IMR-90 (cell line): ENCODE data around the gene ITM2C. TPM values are rescaled to one million over a fixed set of nuclear protein-coding genes. Genes with fewer than 3 reads are reported as not detected.

Source experiments
- ATAC-seq: fragments of 200-7000 bp; cut with Tn5 transposase; 2 replicates; pipeline ENCODE4 v1.9.1; 2020; ENCODE audit warnings: low read depth, mild to moderate bottlenecking, moderate library complexity
- BruUV-seq: library from RNA; stranded (reverse); fragments of 400-500 nt; replicated peaks from 2 replicates; lab custom pipeline; 2021; lab: Mats Ljungman, UMichigan
- CTCF ChIA-PET: fragments of 300-600 bp; formaldehyde crosslinking; extraction: SDS; loops from one replicate; lab custom pipeline; 2021; ENCODE audit warnings: antibody characterized with exemption; lab: Yijun Ruan, JAX
- POLR2A ChIA-PET: fragments of 300-600 bp; sonication (Branson Sonifier 250); formaldehyde crosslinking; loops from one replicate; lab custom pipeline; 2022; ENCODE audit warnings: antibody characterized with exemption; ENCODE audit not compliant: unreplicated experiment; lab: Charles Lee
- DNase-seq: peaks from one replicate; pipeline ENCODE4 v3.0.0; 2013
- H2AFZ ChIP-seq: replicated peaks from 2 replicates; pipeline ENCODE3; 2013; ENCODE audit warnings: low read length, mild to moderate bottlenecking; ENCODE audit not compliant: poor library complexity
- H2AK5ac ChIP-seq: 2 replicates; pipeline ENCODE4 v1.6.1; 2013; ENCODE audit warnings: low read depth, low read length, inconsistent platforms
- H2AK9ac ChIP-seq: replicated peaks from 2 replicates; pipeline ENCODE3; 2013; ENCODE audit warnings: mild to moderate bottlenecking, low read depth, low read length, moderate library complexity; ENCODE audit not compliant: poor library complexity
- H2BK120ac ChIP-seq: 2 replicates; pipeline ENCODE4 v1.6.1; 2013; ENCODE audit warnings: low read depth, low read length, inconsistent platforms
- H2BK15ac ChIP-seq: 3 replicates; pipeline ENCODE4 v1.6.1; 2013; ENCODE audit warnings: low read depth, low read length, inconsistent platforms
- H2BK20ac ChIP-seq: 2 replicates; pipeline ENCODE4 v1.6.1; 2013; ENCODE audit warnings: low read depth, mild to moderate bottlenecking, inconsistent platforms, low read length, moderate library complexity
- H2BK5ac ChIP-seq: 2 replicates; pipeline ENCODE4 v1.6.1; 2013; ENCODE audit warnings: mild to moderate bottlenecking, low read depth, low read length, inconsistent platforms; ENCODE audit not compliant: poor library complexity, severe bottlenecking
- H3K14ac ChIP-seq: replicated peaks from 2 replicates; pipeline ENCODE4 v1.6.1; 2013; ENCODE audit warnings: low read depth, low read length, inconsistent platforms
- H3K18ac ChIP-seq: 2 replicates; pipeline ENCODE4 v1.6.1; 2013; ENCODE audit warnings: low read depth, low read length, control low read depth
- H3K23ac ChIP-seq: 2 replicates; pipeline ENCODE4 v1.6.1; 2013; ENCODE audit warnings: low read depth, low read length, inconsistent platforms
- H3K27ac ChIP-seq: 2 replicates; pipeline ENCODE4 v1.5.1; 2013; ENCODE audit warnings: mild to moderate bottlenecking, control low read depth, low read length; ENCODE audit not compliant: insufficient read depth
- H3K27me3 ChIP-seq: 2 replicates; pipeline ENCODE4 v1.6.1; 2013; ENCODE audit warnings: low read length; ENCODE audit not compliant: control insufficient read depth, insufficient read depth
- H3K36me3 ChIP-seq: 2 replicates; pipeline ENCODE4 v1.6.1; 2013; ENCODE audit warnings: low read length, mixed read lengths; ENCODE audit not compliant: control insufficient read depth, insufficient read depth
- H3K4ac ChIP-seq: 2 replicates; pipeline ENCODE4 v1.6.1; 2013; ENCODE audit warnings: low read depth, low read length, inconsistent platforms
- H3K4me1 ChIP-seq: 2 replicates; pipeline ENCODE4 v1.6.1; 2013; ENCODE audit warnings: low read length, mixed read lengths; ENCODE audit not compliant: control insufficient read depth, insufficient read depth
- H3K4me2 ChIP-seq: 2 replicates; pipeline ENCODE4 v1.6.1; 2013; ENCODE audit warnings: low read depth, mild to moderate bottlenecking, control low read depth, low read length, moderate library complexity
- H3K4me3 ChIP-seq: 2 replicates; pipeline ENCODE4 v1.5.1; 2013; ENCODE audit warnings: low read depth, mild to moderate bottlenecking, control low read depth, low read length, moderate library complexity; ENCODE audit not compliant: insufficient read depth
- H3K56ac ChIP-seq: 2 replicates; pipeline ENCODE4 v1.6.1; 2013; ENCODE audit warnings: low read length, inconsistent platforms; ENCODE audit not compliant: insufficient read depth; ENCODE audit errors: extremely low read depth
- H3K79me1 ChIP-seq, 2 experiments: 2 replicates each; pipeline ENCODE4 v1.6.1; 2013; ENCODE audit warnings: low read length in 2 of 2, inconsistent platforms in 1 of 2, low read depth in 1 of 2
- H3K9ac ChIP-seq: 2 replicates; pipeline ENCODE4 v1.6.1; 2013; ENCODE audit warnings: low read depth, low read length, control low read depth
- H3K9me1 ChIP-seq: 2 replicates; pipeline ENCODE4 v1.6.1; 2013; ENCODE audit warnings: low read length, inconsistent platforms; ENCODE audit not compliant: insufficient read depth
- H3K9me3 ChIP-seq: 2 replicates; pipeline ENCODE4 v1.6.1; 2013; ENCODE audit warnings: low read length; ENCODE audit not compliant: control insufficient read depth, insufficient read depth
- H4K20me1 ChIP-seq: 2 replicates; pipeline ENCODE4 v1.6.1; 2013; ENCODE audit warnings: low read length, inconsistent platforms; ENCODE audit not compliant: insufficient read depth
- H4K5ac ChIP-seq: 2 replicates; pipeline ENCODE4 v1.6.1; 2013; ENCODE audit warnings: mild to moderate bottlenecking, low read depth, low read length, control low read depth
- H4K8ac ChIP-seq, 2 experiments: 2 replicates each; pipeline ENCODE4 v1.6.1; 2013; ENCODE audit warnings: low read depth in 2 of 2, low read length in 2 of 2, control low read depth in 1 of 2, inconsistent platforms in 1 of 2
- H4K91ac ChIP-seq: 2 replicates; pipeline ENCODE4 v1.6.1; 2013; ENCODE audit warnings: low read depth, low read length, inconsistent platforms; ENCODE audit not compliant: insufficient read depth
- BHLHE40 ChIP-seq: fragments of 150-350 bp; IDR thresholded peaks from 2 replicates; pipeline ENCODE4 v1.6.1; 2016; ENCODE audit warnings: mild to moderate bottlenecking, low read depth, low read length
- CEBPB ChIP-seq: IDR thresholded peaks from 2 replicates; pipeline ENCODE4 v1.6.1; 2012; ENCODE audit warnings: low read depth, low read length, improper control_type of control experiment
- CHD1 ChIP-seq: IDR thresholded peaks from 2 replicates; pipeline ENCODE4 v1.6.1; 2012; ENCODE audit warnings: low read depth, low read length, improper control_type of control experiment
- CTCF ChIP-seq: conservative IDR thresholded peaks from 2 replicates; pipeline ENCODE4 v1.5.1; 2012; ENCODE audit warnings: mild to moderate bottlenecking, low read depth, low read length, improper control_type of control experiment
- ELK1 ChIP-seq: fragments of 150-350 bp; IDR thresholded peaks from 2 replicates; pipeline ENCODE4 v1.6.1; 2016; ENCODE audit warnings: low read depth, mild to moderate bottlenecking, low read length, moderate library complexity, borderline replicate concordance
- FOS ChIP-seq: fragments of 150-350 bp; IDR thresholded peaks from 2 replicates; pipeline ENCODE4 v1.6.1; 2016; ENCODE audit warnings: low read depth, low read length
- MAFK ChIP-seq: IDR thresholded peaks from 2 replicates; pipeline ENCODE4 v1.6.1; 2012; ENCODE audit warnings: low read depth, low read length, improper control_type of control experiment
- MAZ ChIP-seq: IDR thresholded peaks from 2 replicates; pipeline ENCODE4 v1.6.1; 2012; ENCODE audit warnings: low read depth, mild to moderate bottlenecking, low read length, improper control_type of control experiment, moderate library complexity, borderline replicate concordance
- NFE2L2 ChIP-seq: fragments of 150-350 bp; IDR thresholded peaks from 2 replicates; pipeline ENCODE4 v1.6.1; 2016; ENCODE audit warnings: low read depth, mild to moderate bottlenecking, low read length
- RAD21 ChIP-seq: IDR thresholded peaks from 2 replicates; pipeline ENCODE4 v1.6.1; 2012; ENCODE audit warnings: low read length, improper control_type of control experiment
- RCOR1 ChIP-seq: IDR thresholded peaks from 2 replicates; pipeline ENCODE4 v1.6.1; 2012; ENCODE audit warnings: mild to moderate bottlenecking, low read length, improper control_type of control experiment; ENCODE audit not compliant: insufficient replicate concordance
- RFX5 ChIP-seq: IDR thresholded peaks from 2 replicates; pipeline ENCODE4 v1.8.0; 2012; ENCODE audit warnings: low read depth, mild to moderate bottlenecking, low read length, moderate library complexity
- SMC3 ChIP-seq: fragments of 150-350 bp; IDR thresholded peaks from 2 replicates; pipeline ENCODE4 v1.6.1; 2016; ENCODE audit warnings: low read depth, mild to moderate bottlenecking, antibody characterized with exemption, low read length, moderate library complexity
- WGBS, 2 experiments: methylation state at CpG; one replicate each; pipeline versions ENCODE4 v1.1.5 to v1.1.7; 2013; ENCODE audit warnings: missing lambda C conversion rate in 2 of 2; ENCODE audit not compliant: insufficient read length in 1 of 2; ENCODE audit errors: extremely low coverage in 2 of 2; 5-methylcytosine and 5-hydroxymethylcytosine counted together
- dilution Hi-C: fragments of 300-500 bp; cut with HindIII; formaldehyde crosslinking; loops from one replicate; pipeline ENCODE4 v1.14.3; 2018; ENCODE audit warnings: low sequenced_read_pairs; ENCODE audit not compliant: unreplicated experiment
- in situ Hi-C: fragments of 300-500 bp; cut with MboI; formaldehyde crosslinking; loops from 3 replicates; pipeline ENCODE4 v1.14.3; 2019; ENCODE audit warnings: low sequenced_read_pairs, inconsistent platforms, mixed read lengths
- intact Hi-C: fragments of 100-400 bp; cut with micrococcal nuclease; formaldehyde crosslinking; loops from 2 replicates; pipeline ENCODE4 v1.10.0; 2022
- polyA plus RNA-seq, 3 experiments: library from polyadenylated mRNA; depleted of rRNA; stranded (reverse); fragments of >200 nt; gene quantifications; 2 replicates each; pipeline ENCODE4 v1.2.3, GENCODE V29; 2012; ENCODE audit warnings: low replicate concordance in 1 of 3
- total RNA-seq: library from RNA; depleted of rRNA; stranded (reverse); fragments of >200 nt; gene quantifications from 2 replicates; pipeline ENCODE4 v1.2.3, GENCODE V29; 2012
- TF ChIP-seq, protein P1 (sequence below): fragments of 150-350 bp; IDR thresholded peaks from 2 replicates; pipeline ENCODE4 v1.6.1; 2017; ENCODE audit warnings: mild to moderate bottlenecking, antibody characterized with exemption, low read length, low read depth

The ITM2C gene
- total and polyA plus RNA-seq, 2 of the 4 experiments (the other 2 are of a cell fraction), result 46.8 to 274 TPM

GRCh38 chr2:230875347-230876315 lies 10.9 kb downstream of the ITM2C start:
- POLR2A ChIA-PET, result interaction anchor here (0.6 kb wide), 1 partner anchor 9 kb away, joined by 4 read pairs; no protein-coding TSS in a partner anchor
- BruUV-seq, result no TSS peak
- TF ChIP-seq SMC3, result no peak
- TF ChIP-seq NFE2L2, result no peak
- no peak for TF ChIP-seq FOS
- no peak for TF ChIP-seq RAD21
- TF ChIP-seq CEBPB, result no peak
- no peak for TF ChIP-seq MAFK
- TF ChIP-seq RCOR1, result no peak
- TF ChIP-seq, protein P1, sequence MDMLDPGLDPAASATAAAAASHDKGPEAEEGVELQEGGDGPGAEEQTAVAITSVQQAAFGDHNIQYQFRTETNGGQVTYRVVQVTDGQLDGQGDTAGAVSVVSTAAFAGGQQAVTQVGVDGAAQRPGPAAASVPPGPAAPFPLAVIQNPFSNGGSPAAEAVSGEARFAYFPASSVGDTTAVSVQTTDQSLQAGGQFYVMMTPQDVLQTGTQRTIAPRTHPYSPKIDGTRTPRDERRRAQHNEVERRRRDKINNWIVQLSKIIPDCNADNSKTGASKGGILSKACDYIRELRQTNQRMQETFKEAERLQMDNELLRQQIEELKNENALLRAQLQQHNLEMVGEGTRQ, result no peak
- TF ChIP-seq CHD1, result no peak
- TF ChIP-seq RFX5, result no peak
- TF ChIP-seq MAZ, result no peak
- TF ChIP-seq CTCF, result no peak
- no peak for TF ChIP-seq BHLHE40
- no peak for TF ChIP-seq ELK1

More at GRCh38 chr2:230875347-230876315, 10.9 kb downstream of the ITM2C start:
- Histone ChIP-seq H3K9me3 (no peaks in the 10 kb centered on the region), H3K4me1 (no peaks in the 10 kb centered on the region), H3K9me1 (no peaks in the 10 kb centered on the region; the same call in 1 of the 2 replicates), H3K18ac (no peak overlapping the region), H4K5ac (no peak overlapping the region), H4K91ac (no peak overlapping the region), H2BK15ac (no peak overlapping the region), H3K4me3 (no peak overlapping the region), H4K20me1 (peaks cover 11% of the 10 kb centered on the region), H3K14ac (no peak overlapping the region), H2AK9ac (peak overlapping the region; percentile 5), H3K56ac (no peak overlapping the region), H3K4me2 (no peak overlapping the region), H3K27ac (no peak overlapping the region), H3K23ac (no peak overlapping the region), H2BK5ac (no peak overlapping the region), H3K9ac (no peak overlapping the region), H4K8ac (no peak overlapping the region), H2BK120ac (no peak overlapping the region), H3K36me3 (peaks cover 38% of the 10 kb centered on the region), H3K4ac (no peak overlapping the region), H3K27me3 (no peaks in the 10 kb centered on the region), H2BK20ac (no peak overlapping the region), H2AFZ (no peak overlapping the region), H2AK5ac (no peak overlapping the region), H3K79me1 (peaks cover 0 to 5% of the 10 kb centered on the region in 2 experiments; a peak in 1 of 4 replicates)
- intact Hi-C loops (no loop called here), dilution Hi-C loops (no loop called here), in situ Hi-C loops (no loop called here)
- no peak for ATAC-seq
- WGBS, 2 experiments, result 94% methylated on average over 19 of the region's 34 CpGs; no CpG with 5 or more reads in 1 of the 2 experiments
- CTCF ChIA-PET, result no interaction called here
- DNase-seq, result no peak
